KBM-7 (cell line): ENCODE measurements around the gene DPH7.
A peak's percentile ranks its signal among the peaks of the same experiment; 100 is the strongest.
"Not testable (repeated sequence)": the region's sequence is repeated elsewhere in the genome, so short reads cannot be mapped to it uniquely, and the experiment has no call there.

ENCODE experiments used
- DNase-seq: peaks from one replicate; pipeline ENCODE4 v3.0.0-alpha.2; 2015
- in situ Hi-C: fragments of 300-500 bp; cut with MboI; formaldehyde crosslinking; loops from 2 replicates; pipeline ENCODE4 v1.14.3; 2020; ENCODE audit warnings: low sequenced_read_pairs, low pct_unique_long_range_greater_than_20kb, mixed read lengths

The DPH7 gene

GRCh38 chr9:137553654-137554053, 25.1 kb downstream of the DPH7 start:
- in situ Hi-C loops, DNase-seq: not testable (repeated sequence)

- in situ Hi-C loops, result no loop called here
- peak; percentile 46 for DNase-seq
These were observed 26.5 kb downstream of the DPH7 start for GRCh38 chr9:137552022-137552768.

GRCh38 chr9:137551264-137552021, 27.3 kb downstream of the DPH7 start, which contains the start of gene MRPL41:
TSS of gene MRPL41 (plus strand) at chr9:137551879. CDS start at chr9:137552082, 203 bp downstream.
- peak; percentile 89 for DNase-seq
- in situ Hi-C loops, result no loop called here

- in situ Hi-C loops, DNase-seq: not testable (repeated sequence)
These were observed 27.8 kb downstream of the DPH7 start for GRCh38 chr9:137550958-137551263.

GRCh38 chr9:137550231-137550621, 28.5 kb downstream of the DPH7 start, which contains the start of gene PNPLA7:
TSS of gene PNPLA7 (minus strand) at chr9:137550402. CDS start at chr9:137550197, 205 bp downstream.
- in situ Hi-C loops, result no loop called here
- DNase-seq, result peak; percentile 85

- in situ Hi-C loops, result no loop called here
- no peak for DNase-seq
These were observed 30.8 kb downstream of the DPH7 start for GRCh38 chr9:137547687-137548543.

GRCh38 chr9:137545123-137545522, 33.6 kb downstream of the DPH7 start:
- in situ Hi-C loops, result no loop called here
- no peak for DNase-seq

- in situ Hi-C loops, result no loop called here
- DNase-seq, result no peak
These were observed 34.5 kb downstream of the DPH7 start for GRCh38 chr9:137544176-137544760.

- in situ Hi-C loops, result no loop called here
- DNase-seq, result no peak
These were observed 35.3 kb downstream of the DPH7 start for GRCh38 chr9:137543237-137543963.

GRCh38 chr9:137542486-137542885, 36.2 kb downstream of the DPH7 start:
- in situ Hi-C loops, result no loop called here
- no peak for DNase-seq

- in situ Hi-C loops, result no loop called here
- no peak for DNase-seq
These were observed 38.2 kb downstream of the DPH7 start for GRCh38 chr9:137540536-137540935.

- no peak for DNase-seq
- in situ Hi-C loops, result no loop called here
These were observed 40.7 kb downstream of the DPH7 start for GRCh38 chr9:137538058-137538457.

GRCh38 chr9:137536594-137537131, 42.1 kb downstream of the DPH7 start:
- in situ Hi-C loops, result not testable (repeated sequence)
- peak; percentile 93 for DNase-seq

- in situ Hi-C loops, result no loop called here
- DNase-seq, result no peak
These were observed 43.7 kb downstream of the DPH7 start for GRCh38 chr9:137535120-137535428.

- in situ Hi-C loops, result no loop called here
- DNase-seq, result peak; percentile 85
These were observed 44.2 kb downstream of the DPH7 start for GRCh38 chr9:137534256-137535119.

GRCh38 chr9:137532891-137533468, 45.7 kb downstream of the DPH7 start:
- in situ Hi-C loops, DNase-seq: not testable (repeated sequence)

- DNase-seq, result no peak
- in situ Hi-C loops, result no loop called here
These were observed 47.5 kb downstream of the DPH7 start for GRCh38 chr9:137531099-137531765.
